ENCODE measurements around the gene MPZL1. TPM values are rescaled to one million over a fixed set of nuclear protein-coding genes. Genes with fewer than 3 reads are reported as not detected.

The MPZL1 gene
- total and polyA plus RNA-seq, 2 of the 8 experiments (the other 6 are each of a cell fraction or from before 2014, with no cell fraction given), result 37.8 to 120 TPM

DNA sequence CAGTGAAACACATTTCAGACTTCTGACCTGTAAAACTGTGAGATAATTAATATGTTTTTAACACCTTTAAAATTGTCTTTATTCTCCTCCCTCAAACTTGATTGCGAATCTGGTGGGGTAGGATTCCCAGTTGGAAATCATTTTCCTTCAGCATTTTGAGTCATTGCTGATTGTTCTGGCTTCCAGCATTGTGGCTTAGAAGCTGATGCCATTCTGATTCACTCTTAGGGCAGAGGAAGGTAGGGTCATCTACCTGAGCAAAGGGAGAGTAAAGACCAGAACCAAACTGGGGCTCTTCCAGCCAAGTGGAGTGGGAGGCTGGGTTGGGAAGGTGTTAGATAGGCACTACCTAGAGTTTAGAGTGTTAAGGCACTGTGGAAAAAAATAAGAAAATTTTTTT lies 61.2 kb downstream of the MPZL1 start (continued):
- TF ChIP-seq, protein P1, sequence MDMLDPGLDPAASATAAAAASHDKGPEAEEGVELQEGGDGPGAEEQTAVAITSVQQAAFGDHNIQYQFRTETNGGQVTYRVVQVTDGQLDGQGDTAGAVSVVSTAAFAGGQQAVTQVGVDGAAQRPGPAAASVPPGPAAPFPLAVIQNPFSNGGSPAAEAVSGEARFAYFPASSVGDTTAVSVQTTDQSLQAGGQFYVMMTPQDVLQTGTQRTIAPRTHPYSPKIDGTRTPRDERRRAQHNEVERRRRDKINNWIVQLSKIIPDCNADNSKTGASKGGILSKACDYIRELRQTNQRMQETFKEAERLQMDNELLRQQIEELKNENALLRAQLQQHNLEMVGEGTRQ (IDR thresholded peaks at IDR 0.05; ENCODE audit: low read length), result no peak
- TF ChIP-seq EP300 (IDR thresholded peaks at IDR 0.05; ENCODE audit: borderline replicate concordance in 1 of 2, low read depth in 2 of 2, low read length in 2 of 2) (no peak), JUND (IDR thresholded peaks at IDR 0.05; ENCODE audit: low read length) (no peak), FOSL1 (IDR thresholded peaks at IDR 0.05; ENCODE audit: insufficient read depth, low read depth, low read length) (no peak), JUN (IDR thresholded peaks at IDR 0.05; ENCODE audit: low read depth, low read length) (no peak), SIX5 (IDR thresholded peaks at IDR 0.05; ENCODE audit: low read depth, low read length) (no peak), GTF2F1 (IDR thresholded peaks at IDR 0.05; ENCODE audit: borderline replicate concordance, low read depth, low read length) (no peak)
